GM18861 (cell line): Measurements from ENCODE around the gene RCHY1.
A peak's percentile ranks its signal among the peaks of the same experiment; 100 is the strongest.

Experiments used
- ATAC-seq: cut with Tn5 transposase; IDR thresholded peaks from one replicate; pipeline ENCODE4 v1.9.1; 2021; ENCODE audit not compliant: unreplicated experiment

Gene RCHY1

GRCh38 chr4:75432683-75433082 is 81.5 kb downstream of the RCHY1 start:
- peak; percentile 64 for ATAC-seq

- no peak for ATAC-seq
Measured at GRCh38 chr4:75429208-75429607, 85.0 kb downstream of the RCHY1 start.
